Measurements from ENCODE around the gene GJD3.

GJD3 gene

GRCh38 chr17:40344421-40345160 is 19.9 kb downstream of the GJD3 start:
- peak overlapping the region; percentile 74; the same call in 1 of the 2 replicates for H3K27ac ChIP-seq
- TF ChIP-seq CTCF (conservative IDR thresholded peaks at IDR 0.05): no peak

GRCh38 chr17:40343219-40344119 is 21.1 kb downstream of the GJD3 start:
- no peak overlapping the region for H3K27ac ChIP-seq
- TF ChIP-seq CTCF (conservative IDR thresholded peaks at IDR 0.05): no peak

GRCh38 chr17:40342504-40343218 is 21.9 kb downstream of the GJD3 start:
- peak overlapping the region; percentile 80; the same call in 1 of the 2 replicates for H3K27ac ChIP-seq

GRCh38 chr17:40341808-40342503 is 22.6 kb downstream of the GJD3 start:
- H3K27ac ChIP-seq: peak overlapping the region; percentile 80

More at GRCh38 chr17:40342504-40343218, 21.9 kb downstream of the GJD3 start:
- TF ChIP-seq CTCF (conservative IDR thresholded peaks at IDR 0.05): no peak

GRCh38 chr17:40340880-40341807 is 23.4 kb downstream of the GJD3 start:
- TF ChIP-seq CTCF (conservative IDR thresholded peaks at IDR 0.05): no peak; the same call in 1 of the 2 replicates
- H3K27ac ChIP-seq: peak overlapping the region; percentile 80

More at GRCh38 chr17:40341808-40342503, 22.6 kb downstream of the GJD3 start:
- no peak for TF ChIP-seq CTCF (conservative IDR thresholded peaks at IDR 0.05)

- no peak for TF ChIP-seq CTCF (conservative IDR thresholded peaks at IDR 0.05)
- peak overlapping the region; percentile 80 for H3K27ac ChIP-seq
Observed at GRCh38 chr17:40340327-40340726, 24.2 kb downstream of the GJD3 start.

All from VCaP (cell line).